Posterior cingulate gyrus (tissue), 11 donors: ENCODE measurements around the gene IGFL1.
A peak's percentile ranks its signal among the peaks of the same experiment; 100 is the strongest.
"Not testable (repeated sequence)": the region's sequence is repeated elsewhere in the genome, so short reads cannot be mapped to it uniquely, and the experiment has no call there.

Experiments used
- DNase-seq, 10 donors: peaks; one replicate each; pipeline versions ENCODE4 v3.0.0 to v3.0.0-alpha.2; 2020 to 2021; ENCODE audit warnings: mixed read lengths in 3 of 10
- intact Hi-C: fragments of 100-400 bp; cut with DNase I; formaldehyde crosslinking; loops from one replicate; pipeline ENCODE4 v1.15.1; 2023

Gene IGFL1

GRCh38 chr19:46201454-46202310 is 27.9 kb upstream of the IGFL1 start:
- peak in 3 of 10 donors; percentile 17 to 46 (median 25) for DNase-seq
- intact Hi-C loops: no loop called here

- DNase-seq: no peak
- intact Hi-C loops: no loop called here
Observed at GRCh38 chr19:46202426-46202825, 27.1 kb upstream of the IGFL1 start.

- no peak for DNase-seq
- intact Hi-C loops: no loop called here
Observed at GRCh38 chr19:46202872-46203860, 26.4 kb upstream of the IGFL1 start.

- intact Hi-C loops: no loop called here
- DNase-seq: no peak
Observed at GRCh38 chr19:46204008-46204407, 25.5 kb upstream of the IGFL1 start.

GRCh38 chr19:46205183-46205984 is 24.2 kb upstream of the IGFL1 start:
- intact Hi-C loops: no loop called here
- no peak for DNase-seq

- intact Hi-C loops: no loop called here
- peak in 1 of 10 donors; percentile 28 for DNase-seq
Observed at GRCh38 chr19:46206176-46206575, 23.4 kb upstream of the IGFL1 start.

- peak in 1 of 10 donors; percentile 24 for DNase-seq
- intact Hi-C loops: no loop called here
Observed at GRCh38 chr19:46206682-46207081, 22.9 kb upstream of the IGFL1 start.

GRCh38 chr19:46207858-46208257 is 21.7 kb upstream of the IGFL1 start:
- intact Hi-C loops, DNase-seq: not testable (repeated sequence)

GRCh38 chr19:46209051-46209450 is 20.5 kb upstream of the IGFL1 start:
- peak in 1 of 10 donors; percentile 52 for DNase-seq
- intact Hi-C loops: no loop called here

GRCh38 chr19:46209472-46209871 is 20.1 kb upstream of the IGFL1 start:
- DNase-seq: no peak
- intact Hi-C loops: no loop called here

GRCh38 chr19:46210669-46211068 is 18.9 kb upstream of the IGFL1 start:
- DNase-seq: peak in 2 of 10 donors; percentile 30 to 74

GRCh38 chr19:46211201-46211881 is 18.2 kb upstream of the IGFL1 start:
- intact Hi-C loops: no loop called here
- DNase-seq: peak in 2 of 10 donors; percentile 34 to 74

More at GRCh38 chr19:46210669-46211068, 18.9 kb upstream of the IGFL1 start:
- intact Hi-C loops: no loop called here

- intact Hi-C loops: not testable (repeated sequence)
Observed at GRCh38 chr19:46212592-46212991, 16.9 kb upstream of the IGFL1 start.

GRCh38 chr19:46213156-46213555 is 16.4 kb upstream of the IGFL1 start:
- peak in 1 of 10 donors; percentile 38 for DNase-seq
- intact Hi-C loops: no loop called here

More at GRCh38 chr19:46212592-46212991, 16.9 kb upstream of the IGFL1 start:
- DNase-seq: peak in 1 of 10 donors; percentile 55

GRCh38 chr19:46213806-46214205 is 15.7 kb upstream of the IGFL1 start:
- intact Hi-C loops: no loop called here
- peak in 2 of 10 donors; percentile 70 to 85 for DNase-seq

GRCh38 chr19:46216612-46217011 is 12.9 kb upstream of the IGFL1 start:
- DNase-seq: peak in 1 of 10 donors; percentile 36
- intact Hi-C loops: no loop called here

- intact Hi-C loops: no loop called here
- peak in 1 of 10 donors; percentile 49 for DNase-seq
Observed at GRCh38 chr19:46217476-46217875, 12.1 kb upstream of the IGFL1 start.

- peak in 1 of 10 donors; percentile 21 for DNase-seq
- intact Hi-C loops: no loop called here
Observed at GRCh38 chr19:46218160-46218559, 11.4 kb upstream of the IGFL1 start.

- DNase-seq: peak in 1 of 10 donors; percentile 78
- intact Hi-C loops: no loop called here
Observed at GRCh38 chr19:46220038-46220615, 9.4 kb upstream of the IGFL1 start.
